HUES48 (cell line): ENCODE measurements around the gene EXD3.
"Not testable (repeated sequence)": the region's sequence is repeated elsewhere in the genome, so short reads cannot be mapped to it uniquely, and the experiment has no call there.

Experiments used
- H3K27ac ChIP-seq: one replicate; pipeline ENCODE4 v1.7.0; 2013; ENCODE audit warnings: low read depth, low read length, inconsistent platforms
- H3K27me3 ChIP-seq: 2 replicates; pipeline ENCODE4 v1.6.1; 2013; ENCODE audit warnings: mild to moderate bottlenecking, low read length; ENCODE audit not compliant: control insufficient read depth, insufficient read depth
- H3K36me3 ChIP-seq: 2 replicates; pipeline ENCODE4 v1.6.1; 2013; ENCODE audit warnings: low read length; ENCODE audit not compliant: control insufficient read depth, insufficient read depth
- H3K4me1 ChIP-seq: 2 replicates; pipeline ENCODE4 v1.6.1; 2013; ENCODE audit warnings: mild to moderate bottlenecking, low read length; ENCODE audit not compliant: control insufficient read depth, insufficient read depth
- H3K4me3 ChIP-seq: 2 replicates; pipeline ENCODE4 v1.5.1; 2013; ENCODE audit warnings: mild to moderate bottlenecking, low read depth, low read length
- H3K9ac ChIP-seq: 2 replicates; pipeline ENCODE4 v1.6.1; 2013; ENCODE audit warnings: mild to moderate bottlenecking, low read depth, low read length, moderate library complexity
- H3K9me3 ChIP-seq: 2 replicates; pipeline ENCODE4 v1.6.1; 2013; ENCODE audit warnings: low read length; ENCODE audit not compliant: control insufficient read depth, insufficient read depth

Gene EXD3

DNA sequence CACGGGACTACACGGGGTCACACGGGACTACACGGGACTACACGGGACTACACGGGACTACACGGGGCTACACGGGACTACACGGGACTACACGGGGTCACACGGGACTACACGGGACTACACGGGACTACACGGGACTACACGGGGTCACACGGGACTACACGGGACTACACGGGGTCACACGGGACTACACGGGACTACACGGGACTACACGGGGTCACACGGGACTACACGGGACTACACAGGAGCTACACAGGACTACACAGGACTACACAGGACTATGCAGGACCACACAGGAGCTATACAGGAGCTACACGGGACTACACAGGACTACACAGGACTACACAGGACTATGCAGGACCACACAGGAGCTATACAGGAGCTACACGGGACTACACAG lies 93.4 kb downstream of the EXD3 start:
- peaks cover 23% of the 10 kb centered on the region for H3K9me3 ChIP-seq
- H3K27me3 ChIP-seq, H3K36me3 ChIP-seq, H3K4me3 ChIP-seq, H3K4me1 ChIP-seq, H3K27ac ChIP-seq, H3K9ac ChIP-seq: not testable (repeated sequence)

- not testable (repeated sequence) for H3K4me1 ChIP-seq, H3K4me3 ChIP-seq, H3K36me3 ChIP-seq, H3K27me3 ChIP-seq, H3K27ac ChIP-seq, H3K9ac ChIP-seq
- peaks cover 18% of the 10 kb centered on the region for H3K9me3 ChIP-seq
These were observed 95.1 kb downstream of the EXD3 start for GRCh38 chr9:137327641-137328550.

- no peaks in the 10 kb centered on the region for H3K4me1 ChIP-seq
- no peaks in the 10 kb centered on the region for H3K27me3 ChIP-seq
- H3K9ac ChIP-seq = no peak overlapping the region
- H3K27ac ChIP-seq = no peak overlapping the region
- H3K4me3 ChIP-seq = no peak overlapping the region
- H3K9me3 ChIP-seq = peaks cover 18% of the 10 kb centered on the region
- no peaks in the 10 kb centered on the region for H3K36me3 ChIP-seq
These were observed 96.4 kb downstream of the EXD3 start for GRCh38 chr9:137326445-137327065.

- no peaks in the 10 kb centered on the region for H3K27me3 ChIP-seq
- H3K36me3 ChIP-seq = no peaks in the 10 kb centered on the region
- H3K27ac ChIP-seq = no peak overlapping the region
- peaks cover 14% of the 10 kb centered on the region for H3K9me3 ChIP-seq
- no peak overlapping the region for H3K4me3 ChIP-seq
- peaks cover 4% of the 10 kb centered on the region for H3K4me1 ChIP-seq
- H3K9ac ChIP-seq = no peak overlapping the region
These were observed 97.2 kb downstream of the EXD3 start for GRCh38 chr9:137325799-137326198.

- Histone ChIP-seq H3K4me1 (peaks cover 5% of the 10 kb centered on the region), H3K4me3 (no peak overlapping the region), H3K9me3 (peaks cover 7% of the 10 kb centered on the region), H3K27me3 (no peaks in the 10 kb centered on the region), H3K9ac (no peak overlapping the region), H3K36me3 (no peaks in the 10 kb centered on the region), H3K27ac (no peak overlapping the region)
These were observed 97.8 kb downstream of the EXD3 start for GRCh38 chr9:137325124-137325523.

- H3K4me1 ChIP-seq = peaks cover 5% of the 10 kb centered on the region
- H3K9ac ChIP-seq = no peak overlapping the region
- H3K36me3 ChIP-seq = no peaks in the 10 kb centered on the region
- H3K27me3 ChIP-seq = no peaks in the 10 kb centered on the region
- H3K4me3 ChIP-seq = no peak overlapping the region
- H3K9me3 ChIP-seq = peaks cover 5% of the 10 kb centered on the region
- no peak overlapping the region for H3K27ac ChIP-seq
These were observed 99.2 kb downstream of the EXD3 start for GRCh38 chr9:137323531-137324331.

DNA sequence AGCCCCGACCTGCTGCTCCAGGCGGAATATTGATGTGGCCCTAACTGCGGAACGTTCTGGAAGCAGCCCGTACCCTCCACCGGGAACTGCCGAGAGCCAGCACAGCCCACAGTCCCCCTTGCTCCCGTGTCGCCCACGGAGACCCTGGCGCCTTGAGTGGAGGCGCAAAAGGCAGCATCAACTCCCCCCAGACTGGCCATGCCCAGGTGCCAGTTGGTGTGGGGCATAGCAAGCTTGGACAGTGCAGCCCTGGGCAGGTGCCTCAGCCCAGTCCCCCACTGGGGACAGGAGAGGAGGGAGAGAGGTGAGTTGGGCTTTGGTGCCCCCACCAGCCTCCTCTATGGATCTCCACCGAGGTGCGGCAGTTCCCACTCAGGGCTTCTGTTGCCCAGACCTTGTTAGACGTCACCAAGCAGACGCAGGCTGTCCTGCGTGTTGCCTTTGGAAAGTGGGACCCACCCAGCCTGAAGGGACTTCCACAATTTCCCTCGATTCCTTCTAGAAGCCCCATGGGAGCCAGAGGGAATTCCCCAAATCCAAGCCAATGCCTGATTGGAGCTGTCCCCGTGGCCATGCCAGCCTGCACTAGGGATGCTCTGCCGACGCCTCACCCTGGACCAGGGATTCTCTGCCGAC lies 101.1 kb downstream of the EXD3 start:
- peaks cover 5% of the 10 kb centered on the region for H3K4me1 ChIP-seq
- H3K9me3 ChIP-seq = no peaks in the 10 kb centered on the region; the same call in 1 of the 2 replicates
- no peak overlapping the region for H3K4me3 ChIP-seq
- H3K36me3 ChIP-seq = no peaks in the 10 kb centered on the region
- no peaks in the 10 kb centered on the region for H3K27me3 ChIP-seq
- H3K27ac ChIP-seq = no peak overlapping the region
- no peak overlapping the region for H3K9ac ChIP-seq

DNA sequence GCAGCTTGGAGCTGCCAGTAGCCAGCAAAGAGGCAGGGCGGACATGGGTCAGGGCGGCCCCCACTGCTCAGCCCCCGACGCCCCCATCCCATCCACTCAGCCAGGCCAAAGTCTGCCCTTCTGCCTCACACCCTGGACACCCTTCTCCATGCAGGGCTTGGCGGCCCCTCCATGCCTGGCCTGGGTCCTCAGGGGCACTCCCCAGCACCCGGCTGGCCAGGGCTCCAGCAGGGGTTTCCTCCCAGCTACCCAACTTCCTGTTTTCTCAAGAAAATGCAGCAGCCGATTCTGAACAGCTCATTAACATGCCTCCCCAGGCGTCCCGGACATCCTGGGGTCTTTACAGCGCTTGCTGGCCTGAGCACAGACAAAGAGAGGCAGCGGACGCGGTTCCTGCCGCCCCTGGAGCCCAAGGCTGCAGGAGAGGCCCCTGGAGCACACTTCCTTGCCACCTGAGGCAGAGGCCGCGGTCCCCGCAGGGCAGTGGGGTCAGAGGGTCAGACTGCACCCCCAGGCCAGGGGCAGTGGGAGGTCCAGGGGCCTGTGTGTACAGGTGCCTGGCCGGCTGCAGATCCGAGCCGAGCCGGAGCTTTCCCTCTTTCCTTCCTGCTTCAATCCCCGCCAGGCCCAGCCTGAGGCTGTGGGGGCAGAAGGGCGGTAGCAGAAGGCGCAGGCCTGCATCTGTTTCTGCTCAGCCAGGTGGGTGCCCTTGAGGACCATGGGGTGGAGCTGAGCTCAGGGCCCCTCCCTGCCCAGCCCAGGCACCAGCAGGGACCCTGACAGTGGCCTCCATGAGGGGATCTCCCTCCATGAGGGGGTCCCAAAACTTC lies 102.2 kb downstream of the EXD3 start:
- Histone ChIP-seq H3K36me3 (no peaks in the 10 kb centered on the region), H3K27me3 (no peaks in the 10 kb centered on the region), H3K4me3 (no peak overlapping the region), H3K27ac (peak overlapping the region; percentile 51), H3K9me3 (no peaks in the 10 kb centered on the region), H3K9ac (0 out of 2 replicates have a peak overlapping the region, but pooled peaks have one; percentile 24), H3K4me1 (peaks cover 5% of the 10 kb centered on the region)

DNA sequence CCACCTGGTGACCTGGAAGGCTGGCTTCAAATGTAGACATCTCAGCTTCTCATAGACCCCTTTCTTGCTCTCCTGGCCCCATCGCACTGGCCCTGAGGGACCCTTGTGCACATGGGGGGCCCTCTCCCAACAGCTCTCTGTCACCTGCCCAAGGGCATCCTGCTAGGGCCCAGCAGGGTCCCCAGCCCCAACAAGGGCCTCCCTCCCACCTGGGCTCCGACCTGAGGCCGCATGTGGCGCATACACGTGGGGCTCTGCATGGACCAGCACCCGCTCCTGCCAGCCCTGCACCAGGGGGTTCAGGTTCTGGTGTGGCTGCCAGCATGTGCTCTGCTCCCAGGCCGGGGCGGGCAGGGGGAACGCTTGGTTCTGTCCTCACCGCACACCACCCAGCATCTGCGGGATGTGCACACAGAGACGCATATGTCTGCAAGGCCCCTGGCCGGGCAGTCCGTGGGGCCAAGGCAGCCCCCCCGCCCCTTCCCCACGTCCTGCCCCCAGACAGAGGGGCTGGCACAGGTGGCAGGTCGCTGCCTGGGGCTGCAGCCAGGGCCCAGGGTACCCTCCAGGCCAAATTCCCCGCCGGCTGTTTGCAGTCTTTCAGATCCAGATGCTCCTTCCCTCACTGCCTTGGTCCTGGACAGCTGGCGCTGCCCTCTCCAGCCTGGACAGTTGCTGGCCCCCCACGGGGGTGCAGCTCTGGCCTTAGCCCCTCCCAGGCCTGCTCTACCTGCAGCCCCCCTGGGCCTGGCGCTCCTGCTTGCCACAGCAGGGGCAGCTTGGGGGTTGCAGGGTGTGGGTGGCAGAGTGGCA lies 103.0 kb downstream of the EXD3 start:
- H3K4me1 ChIP-seq = peaks cover 5% of the 10 kb centered on the region
- H3K9ac ChIP-seq = no peak overlapping the region
- H3K27ac ChIP-seq = no peak overlapping the region
- H3K4me3 ChIP-seq = no peak overlapping the region
- H3K36me3 ChIP-seq = no peaks in the 10 kb centered on the region
- H3K9me3 ChIP-seq = no peaks in the 10 kb centered on the region
- H3K27me3 ChIP-seq = no peaks in the 10 kb centered on the region
